Kidney (tissue), 14 donors: ENCODE results near the gene FNTB. TPM values are rescaled to one million over a fixed set of nuclear protein-coding genes. Genes with fewer than 3 reads are reported as not detected.

Experiments
- DNase-seq, 5 donors: peaks; one replicate each; pipeline ENCODE4 v3.0.0-alpha.2; 2013 to 2020
- FAIRE-seq: peaks from 2 replicates; lab custom pipeline; 2012; peaks lifted over from hg19 to GRCh38; lab: Jason Lieb, UNC
- H3K27ac ChIP-seq, 2 donors: one replicate each; pipeline ENCODE4 v1.7.0; 2013; ENCODE audit warnings: low read depth in 2 of 2, low read length in 2 of 2, inconsistent platforms in 1 of 2
- H3K27me3 ChIP-seq: one replicate; pipeline ENCODE4 v1.7.1; 2013; ENCODE audit warnings: low read length, inconsistent platforms; ENCODE audit not compliant: control insufficient read depth, insufficient read depth
- H3K36me3 ChIP-seq, 3 donors: one replicate each; pipeline versions ENCODE4 v1.7.0 to v1.7.1; 2013; ENCODE audit warnings: low read length in 3 of 3, control low read depth in 1 of 3, inconsistent platforms in 1 of 3; ENCODE audit not compliant: insufficient read depth in 3 of 3, control insufficient read depth in 2 of 3
- H3K4me1 ChIP-seq, 3 donors: one replicate each; pipeline versions ENCODE4 v1.7.0 to v1.7.1; 2013; ENCODE audit warnings: low read length in 3 of 3, inconsistent platforms in 1 of 3, low read depth in 1 of 3; ENCODE audit not compliant: control insufficient read depth in 2 of 3, insufficient read depth in 2 of 3
- H3K4me3 ChIP-seq, 3 donors: one replicate each; pipeline versions ENCODE4 v1.7.0 to v1.8.1; 2013; ENCODE audit warnings: low read length in 3 of 3, control low read depth in 1 of 3, inconsistent platforms in 1 of 3
- H3K9ac ChIP-seq, 3 donors: one replicate each; pipeline versions ENCODE4 v1.7.0 to v1.7.1; 2013; ENCODE audit warnings: low read length in 3 of 3, control low read depth in 1 of 3, inconsistent platforms in 1 of 3
- H3K9me3 ChIP-seq, 3 donors: one replicate each; pipeline versions ENCODE4 v1.7.0 to v1.7.1; 2013; ENCODE audit warnings: low read length in 3 of 3, control low read depth in 1 of 3, inconsistent platforms in 1 of 3; ENCODE audit not compliant: control insufficient read depth in 2 of 3, insufficient read depth in 1 of 3
- intact Hi-C: fragments of 100-400 bp; cut with DNase I; formaldehyde crosslinking; loops from one replicate; pipeline ENCODE4 v1.11.1; 2022
- polyA plus RNA-seq: library from polyadenylated mRNA; stranded (reverse); fragments of 350-450 nt; fragmentation: Illumina TruSeq; extraction: RNeasy Lipid Tissue Mini Kit (QIAGEN cat#74804); gene quantifications from one replicate; pipeline ENCODE4 v1.2.3, GENCODE V29; 2014; ENCODE audit warnings: low read depth, low replicate concordance; ENCODE audit not compliant: insufficient read depth
- total RNA-seq: library from RNA; stranded (reverse); fragmentation: NEBNext Ultra II Directional; extraction: Animal tissue kit (Norgen Biotek cat#: 25700); gene quantifications from one replicate; pipeline ENCODE4 v1.2.1, GENCODE V29; 2021
- TF ChIP-seq, protein P1 (sequence below): IDR thresholded peaks from 3 replicates; pipeline ENCODE4 v1.5.1; 2012; ENCODE audit warnings: mild to moderate bottlenecking, moderate library complexity, borderline replicate concordance; ENCODE audit not compliant: insufficient read depth; ENCODE audit errors: extremely low read depth
- donor health status: control.
- donor health status: control.
- donor health status: control.
- donor health status: control.
- donor health status: control.
- donor health status: DM: yes; HTN: yes; CAD: no.
- donor health status: Normal renal cell carcinoma (clear cell type).

The FNTB gene
- total and polyA plus RNA-seq, 2 donors from 2014 or later, result 13.6 to 15.0 TPM

DNA sequence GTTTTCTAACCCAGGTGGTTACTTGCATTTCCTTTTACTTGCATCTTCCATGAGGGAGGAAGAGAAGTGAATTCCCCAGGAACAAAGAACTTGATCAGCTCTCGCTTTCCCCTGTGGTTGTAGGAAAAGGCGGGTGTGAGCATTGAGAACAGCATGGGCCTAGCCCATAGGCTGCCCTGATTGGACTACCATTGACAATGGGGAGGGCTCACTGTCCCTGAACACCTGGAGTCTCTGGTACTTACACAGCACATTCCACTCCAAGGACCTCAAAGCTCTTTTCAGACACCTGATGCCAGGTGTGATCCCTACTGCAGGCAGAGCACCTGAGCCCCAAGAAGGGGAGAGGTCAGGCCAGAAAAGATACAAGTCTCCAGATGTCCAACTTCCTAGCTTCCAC lies 90.6 kb downstream of the FNTB start:
- H3K9me3 ChIP-seq, result no peaks in the 10 kb centered on the region
- intact Hi-C loops, result no loop called here
- H3K27me3 ChIP-seq, result no peaks in the 10 kb centered on the region
- FAIRE-seq (no peak), DNase-seq (no peak)
- H3K4me1 ChIP-seq, result peaks cover 3 to 41% (median 39%) of the 10 kb centered on the region in 3 donors
- H3K4me3 ChIP-seq, result no peak overlapping the region
- no peak overlapping the region for H3K27ac ChIP-seq
- TF ChIP-seq, protein P1, sequence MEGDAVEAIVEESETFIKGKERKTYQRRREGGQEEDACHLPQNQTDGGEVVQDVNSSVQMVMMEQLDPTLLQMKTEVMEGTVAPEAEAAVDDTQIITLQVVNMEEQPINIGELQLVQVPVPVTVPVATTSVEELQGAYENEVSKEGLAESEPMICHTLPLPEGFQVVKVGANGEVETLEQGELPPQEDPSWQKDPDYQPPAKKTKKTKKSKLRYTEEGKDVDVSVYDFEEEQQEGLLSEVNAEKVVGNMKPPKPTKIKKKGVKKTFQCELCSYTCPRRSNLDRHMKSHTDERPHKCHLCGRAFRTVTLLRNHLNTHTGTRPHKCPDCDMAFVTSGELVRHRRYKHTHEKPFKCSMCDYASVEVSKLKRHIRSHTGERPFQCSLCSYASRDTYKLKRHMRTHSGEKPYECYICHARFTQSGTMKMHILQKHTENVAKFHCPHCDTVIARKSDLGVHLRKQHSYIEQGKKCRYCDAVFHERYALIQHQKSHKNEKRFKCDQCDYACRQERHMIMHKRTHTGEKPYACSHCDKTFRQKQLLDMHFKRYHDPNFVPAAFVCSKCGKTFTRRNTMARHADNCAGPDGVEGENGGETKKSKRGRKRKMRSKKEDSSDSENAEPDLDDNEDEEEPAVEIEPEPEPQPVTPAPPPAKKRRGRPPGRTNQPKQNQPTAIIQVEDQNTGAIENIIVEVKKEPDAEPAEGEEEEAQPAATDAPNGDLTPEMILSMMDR, result no peak
- H3K36me3 ChIP-seq, result peaks cover 2 to 20% (median 17%) of the 10 kb centered on the region in 3 donors
- H3K9ac ChIP-seq, result no peak overlapping the region

DNA sequence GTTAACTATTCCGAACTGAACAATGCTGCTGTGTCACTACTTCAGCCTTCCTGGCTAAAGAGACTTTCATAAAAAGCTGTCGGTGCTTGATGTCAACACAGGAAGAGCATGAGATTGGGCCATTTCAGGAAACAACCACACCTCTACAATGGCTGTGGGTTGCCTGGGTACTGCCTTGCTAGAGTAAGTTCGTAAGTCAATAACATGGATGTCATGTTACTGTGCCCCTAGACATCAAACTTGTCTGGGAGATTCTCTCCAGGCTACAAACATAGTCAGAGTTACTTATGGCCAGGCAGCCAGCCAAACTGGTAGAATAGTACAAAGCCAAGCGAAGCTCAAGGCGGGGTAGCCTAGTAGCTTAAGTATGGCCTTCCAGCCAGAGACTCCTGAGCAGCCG lies 92.5 kb downstream of the FNTB start:
- Histone ChIP-seq H3K4me3 (no peak overlapping the region), H3K9ac (no peak overlapping the region), H3K36me3 (peaks cover 2 to 20% (median 17%) of the 10 kb centered on the region in 3 donors), H3K27me3 (no peaks in the 10 kb centered on the region), H3K9me3 (no peaks in the 10 kb centered on the region), H3K27ac (no peak overlapping the region), H3K4me1 (peaks cover 0 to 22% (median 22%) of the 10 kb centered on the region in 3 donors)
- FAIRE-seq, result no peak
- intact Hi-C loops, result no loop called here
- no peak for DNase-seq
- TF ChIP-seq, protein P1, result no peak

DNA sequence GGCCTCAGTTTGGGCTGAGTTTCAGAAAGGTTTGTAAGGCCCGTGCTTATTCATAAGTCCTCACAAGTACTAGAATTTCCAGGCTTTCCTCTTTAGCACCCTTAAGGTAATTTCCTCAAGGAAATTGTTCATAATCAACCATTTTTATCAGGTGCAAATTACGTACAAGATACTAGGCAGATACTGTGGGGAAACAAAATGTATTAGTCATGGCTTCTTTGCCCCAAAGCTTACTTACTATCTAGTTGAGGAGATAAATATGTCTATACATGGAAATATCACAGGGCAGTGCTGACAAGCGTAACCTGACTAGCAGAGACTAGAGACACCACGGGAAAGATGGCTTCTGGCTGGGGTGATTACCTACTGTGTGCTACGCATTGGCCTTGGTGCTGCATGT lies 93.1 kb downstream of the FNTB start:
- FAIRE-seq (no peak), DNase-seq (no peak)
- Histone ChIP-seq H3K4me1 (peaks cover 0 to 17% (median 16%) of the 10 kb centered on the region in 3 donors), H3K27me3 (no peaks in the 10 kb centered on the region), H3K4me3 (no peak overlapping the region), H3K9ac (no peak overlapping the region), H3K9me3 (no peaks in the 10 kb centered on the region), H3K36me3 (peaks cover 2 to 20% (median 17%) of the 10 kb centered on the region in 3 donors), H3K27ac (no peak overlapping the region)
- intact Hi-C loops, result no loop called here
- TF ChIP-seq, protein P1, result no peak
